Measurements from ENCODE around the gene LIN52. TPM values are rescaled to one million over a fixed set of nuclear protein-coding genes. Genes with fewer than 3 reads are reported as not detected.

LIN52 gene
- total and polyA plus RNA-seq, 4 donors: 7.1 to 13.7 (median 8.2) TPM

DNA sequence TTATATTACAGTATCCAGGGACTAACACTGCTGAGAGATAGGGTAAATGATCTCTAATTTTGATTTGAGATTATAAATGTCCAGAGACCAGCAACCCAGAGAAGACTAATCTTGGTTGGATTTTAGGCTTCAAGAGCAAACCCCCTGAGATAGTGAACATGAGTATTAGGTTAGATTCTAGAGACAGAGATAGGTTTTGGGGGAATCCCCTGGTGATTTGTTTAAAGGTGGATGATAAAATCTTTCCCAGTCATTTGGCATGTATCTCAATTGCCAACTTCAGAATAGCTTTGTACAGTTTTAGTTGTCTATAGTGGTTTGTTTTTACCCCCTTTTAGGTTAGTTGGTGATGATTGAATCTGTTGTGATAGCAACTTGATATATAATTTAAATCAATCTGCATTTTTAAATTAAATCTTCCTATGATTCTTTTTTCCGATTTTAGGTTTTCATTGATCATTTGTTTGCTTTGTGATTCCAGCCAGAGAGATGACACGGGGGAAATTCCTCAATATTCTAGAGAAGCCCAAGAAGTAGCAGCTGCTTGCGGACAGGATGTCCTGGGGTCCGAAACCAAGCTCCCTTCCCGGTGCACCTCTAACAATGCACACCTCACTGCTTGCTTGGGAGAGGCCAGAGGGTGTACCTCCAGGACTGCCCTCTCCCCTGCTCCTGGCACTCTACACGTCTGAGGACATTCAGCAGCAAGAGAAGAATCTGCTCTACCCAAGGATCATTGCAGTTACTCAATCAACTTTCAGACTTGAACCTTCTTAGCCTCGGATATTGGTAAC lies 113.9 kb downstream of the LIN52 start:
- no peak overlapping the region for H3K4me3 ChIP-seq
- H3K9ac ChIP-seq (ENCODE audit: insufficient read depth in 1 of 2, low read length in 2 of 2): no peak overlapping the region
- H3K27ac ChIP-seq (ENCODE audit: low read depth in 1 of 2, low read length in 1 of 2): no peak overlapping the region
- H3K9me3 ChIP-seq (ENCODE audit: control insufficient read depth in 4 of 4, insufficient read depth in 3 of 4, low read length in 3 of 4): no peaks in the 10 kb centered on the region
- TF ChIP-seq, protein P1, sequence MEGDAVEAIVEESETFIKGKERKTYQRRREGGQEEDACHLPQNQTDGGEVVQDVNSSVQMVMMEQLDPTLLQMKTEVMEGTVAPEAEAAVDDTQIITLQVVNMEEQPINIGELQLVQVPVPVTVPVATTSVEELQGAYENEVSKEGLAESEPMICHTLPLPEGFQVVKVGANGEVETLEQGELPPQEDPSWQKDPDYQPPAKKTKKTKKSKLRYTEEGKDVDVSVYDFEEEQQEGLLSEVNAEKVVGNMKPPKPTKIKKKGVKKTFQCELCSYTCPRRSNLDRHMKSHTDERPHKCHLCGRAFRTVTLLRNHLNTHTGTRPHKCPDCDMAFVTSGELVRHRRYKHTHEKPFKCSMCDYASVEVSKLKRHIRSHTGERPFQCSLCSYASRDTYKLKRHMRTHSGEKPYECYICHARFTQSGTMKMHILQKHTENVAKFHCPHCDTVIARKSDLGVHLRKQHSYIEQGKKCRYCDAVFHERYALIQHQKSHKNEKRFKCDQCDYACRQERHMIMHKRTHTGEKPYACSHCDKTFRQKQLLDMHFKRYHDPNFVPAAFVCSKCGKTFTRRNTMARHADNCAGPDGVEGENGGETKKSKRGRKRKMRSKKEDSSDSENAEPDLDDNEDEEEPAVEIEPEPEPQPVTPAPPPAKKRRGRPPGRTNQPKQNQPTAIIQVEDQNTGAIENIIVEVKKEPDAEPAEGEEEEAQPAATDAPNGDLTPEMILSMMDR (IDR thresholded peaks at IDR 0.05; ENCODE audit: control extremely low read depth, extremely low read depth): no peak
- ATAC-seq (ENCODE audit: insufficient read depth, low FRiP score) (no peak), DNase-seq (no peak)
- WGBS, 2 donors: 91 to 95% methylated on average over 7 of the region's 7 CpGs
- H3K4me1 ChIP-seq (ENCODE audit: control insufficient read depth in 5 of 5, insufficient read depth in 5 of 5, low read length in 5 of 5): no peaks in the 10 kb centered on the region
- H3K36me3 ChIP-seq (ENCODE audit: control insufficient read depth in 4 of 4, insufficient read depth in 4 of 4, low read length in 4 of 4): peaks cover 5 to 20% (median 7%) of the 10 kb centered on the region in 4 donors
- no peaks in the 10 kb centered on the region for H3K27me3 ChIP-seq (ENCODE audit: control insufficient read depth in 3 of 3, insufficient read depth in 3 of 3, low read length in 2 of 3)

DNA sequence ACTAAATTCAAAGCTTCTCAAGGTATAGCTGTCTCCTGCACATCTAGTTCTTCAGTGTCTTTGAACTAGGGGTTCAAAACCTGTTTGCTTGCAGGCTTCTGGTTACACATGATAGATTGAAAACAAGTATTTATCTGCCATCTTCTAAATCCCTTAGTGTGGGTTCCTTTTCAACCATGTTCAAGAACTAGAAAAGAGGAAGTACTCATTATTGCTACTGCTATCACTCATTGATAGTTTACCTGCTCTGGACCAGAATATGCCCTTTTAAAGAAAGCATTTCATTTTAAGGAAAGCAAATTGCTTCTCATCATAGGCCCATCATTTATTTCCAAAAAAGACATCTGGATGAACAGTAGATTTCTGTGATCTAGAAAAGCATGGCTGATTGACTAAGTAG lies 117.4 kb downstream of the LIN52 start:
- TF ChIP-seq, protein P1 (IDR thresholded peaks at IDR 0.05; ENCODE audit: control extremely low read depth, extremely low read depth): no peak
- Histone ChIP-seq H3K4me3 (no peak overlapping the region), H3K9me3 (ENCODE audit: control insufficient read depth in 4 of 4, insufficient read depth in 3 of 4, low read length in 3 of 4) (no peaks in the 10 kb centered on the region), H3K36me3 (ENCODE audit: control insufficient read depth in 4 of 4, insufficient read depth in 4 of 4, low read length in 4 of 4) (peaks cover 6 to 20% (median 9%) of the 10 kb centered on the region in 4 donors), H3K9ac (ENCODE audit: insufficient read depth in 1 of 2, low read length in 2 of 2) (no peak overlapping the region), H3K27me3 (ENCODE audit: control insufficient read depth in 3 of 3, insufficient read depth in 3 of 3, low read length in 2 of 3) (no peaks in the 10 kb centered on the region), H3K27ac (ENCODE audit: low read depth in 1 of 2, low read length in 1 of 2) (no peak overlapping the region), H3K4me1 (ENCODE audit: control insufficient read depth in 5 of 5, insufficient read depth in 5 of 5, low read length in 5 of 5) (no peaks in the 10 kb centered on the region)
- ATAC-seq (ENCODE audit: insufficient read depth, low FRiP score) (no peak), DNase-seq (no peak)

DNA sequence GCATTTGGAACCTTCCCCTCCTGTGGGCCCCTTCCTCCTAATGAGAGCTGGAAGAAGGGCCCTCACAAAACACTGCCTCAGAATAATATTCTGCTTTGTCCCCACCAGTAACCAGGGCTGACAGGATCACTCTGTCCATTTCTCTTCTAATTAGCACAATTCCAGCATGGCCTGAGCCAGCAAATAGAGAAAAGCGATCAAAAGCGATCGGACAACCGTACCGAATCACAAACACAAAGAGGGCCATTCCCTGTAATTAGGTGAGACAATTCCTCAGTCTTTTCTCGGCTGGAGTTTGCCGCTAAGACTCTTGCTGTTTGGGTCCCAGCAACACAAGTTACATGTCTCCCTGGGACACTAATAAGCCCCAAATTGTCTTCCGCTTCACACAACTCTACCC lies 118.9 kb downstream of the LIN52 start:
- Histone ChIP-seq H3K4me1 (ENCODE audit: control insufficient read depth in 5 of 5, insufficient read depth in 5 of 5, low read length in 5 of 5) (no peaks in the 10 kb centered on the region), H3K9ac (ENCODE audit: insufficient read depth in 1 of 2, low read length in 2 of 2) (no peak overlapping the region), H3K36me3 (ENCODE audit: control insufficient read depth in 4 of 4, insufficient read depth in 4 of 4, low read length in 4 of 4) (peaks cover 6 to 20% (median 9%) of the 10 kb centered on the region in 4 donors), H3K4me3 (no peak overlapping the region), H3K27me3 (ENCODE audit: control insufficient read depth in 3 of 3, insufficient read depth in 3 of 3, low read length in 2 of 3) (no peaks in the 10 kb centered on the region), H3K9me3 (ENCODE audit: control insufficient read depth in 4 of 4, insufficient read depth in 3 of 4, low read length in 3 of 4) (no peaks in the 10 kb centered on the region), H3K27ac (ENCODE audit: low read depth in 1 of 2, low read length in 1 of 2) (no peak overlapping the region)
- TF ChIP-seq, protein P1 (IDR thresholded peaks at IDR 0.05; ENCODE audit: control extremely low read depth, extremely low read depth): no peak
- no peak for ATAC-seq (ENCODE audit: insufficient read depth, low FRiP score)
- WGBS, 2 donors: 95 to 96% methylated on average over 8 of the region's 8 CpGs
- DNase-seq: no peak
